ENCODE measurements around the gene TK1. TPM values are rescaled to one million over a fixed set of nuclear protein-coding genes. Genes with fewer than 3 reads are reported as not detected.
A peak's percentile ranks its signal among the peaks of the same experiment; 100 is the strongest.

TK1 gene
- total RNA-seq, 1 experiment from 2014 or later: 133 TPM

- POLR2A ChIA-PET (ENCODE audit: low non-redundant PET): no interaction called here
These were observed 23.3 kb upstream of the TK1 start for GRCh38 chr17:78210111-78210510.

DNA sequence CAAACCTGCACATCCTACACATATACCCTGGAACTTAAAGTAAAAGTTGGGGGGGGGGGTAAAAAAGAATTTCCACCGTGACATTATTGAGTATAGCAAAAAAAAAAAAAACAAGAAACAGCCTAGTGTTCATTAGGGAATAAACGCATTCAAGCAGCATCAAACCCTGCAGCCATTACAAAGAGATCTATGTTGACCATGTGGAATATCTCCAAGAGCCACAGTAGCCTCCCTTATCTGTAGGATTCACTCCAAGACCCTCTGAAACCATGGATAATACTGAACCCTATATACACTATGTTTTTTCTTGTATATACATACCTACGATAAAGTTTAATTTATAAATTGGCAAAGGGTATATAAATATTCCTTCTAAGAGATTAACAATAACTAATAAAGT is 21.6 kb upstream of the TK1 start:
- H3K9me3 ChIP-seq (ENCODE audit: low read depth, low read length, poor library complexity, severe bottlenecking): no peaks in the 10 kb centered on the region
- intact Hi-C loops (cut with micrococcal nuclease; ENCODE audit: unreplicated experiment): no loop called here
- BruUV-seq (replicated peaks): no TSS peak
- no peaks in the 10 kb centered on the region for H3K27me3 ChIP-seq (replicated peaks; ENCODE audit: insufficient read depth, low read depth, low read length, poor library complexity)
- H3K36me3 ChIP-seq (ENCODE audit: insufficient read depth, low read length, poor library complexity, severe bottlenecking): peaks cover 10% of the 10 kb centered on the region
- no peak overlapping the region for H3K27ac ChIP-seq (ENCODE audit: low read depth, low read length, poor library complexity, severe bottlenecking)
- no peak for DNase-seq (ENCODE audit: low spot score)
- TF ChIP-seq, protein P1, sequence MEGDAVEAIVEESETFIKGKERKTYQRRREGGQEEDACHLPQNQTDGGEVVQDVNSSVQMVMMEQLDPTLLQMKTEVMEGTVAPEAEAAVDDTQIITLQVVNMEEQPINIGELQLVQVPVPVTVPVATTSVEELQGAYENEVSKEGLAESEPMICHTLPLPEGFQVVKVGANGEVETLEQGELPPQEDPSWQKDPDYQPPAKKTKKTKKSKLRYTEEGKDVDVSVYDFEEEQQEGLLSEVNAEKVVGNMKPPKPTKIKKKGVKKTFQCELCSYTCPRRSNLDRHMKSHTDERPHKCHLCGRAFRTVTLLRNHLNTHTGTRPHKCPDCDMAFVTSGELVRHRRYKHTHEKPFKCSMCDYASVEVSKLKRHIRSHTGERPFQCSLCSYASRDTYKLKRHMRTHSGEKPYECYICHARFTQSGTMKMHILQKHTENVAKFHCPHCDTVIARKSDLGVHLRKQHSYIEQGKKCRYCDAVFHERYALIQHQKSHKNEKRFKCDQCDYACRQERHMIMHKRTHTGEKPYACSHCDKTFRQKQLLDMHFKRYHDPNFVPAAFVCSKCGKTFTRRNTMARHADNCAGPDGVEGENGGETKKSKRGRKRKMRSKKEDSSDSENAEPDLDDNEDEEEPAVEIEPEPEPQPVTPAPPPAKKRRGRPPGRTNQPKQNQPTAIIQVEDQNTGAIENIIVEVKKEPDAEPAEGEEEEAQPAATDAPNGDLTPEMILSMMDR (conservative IDR thresholded peaks at IDR 0.05; ENCODE audit: low read depth, low read length): no peak
- POLR2A ChIA-PET (ENCODE audit: low non-redundant PET): no interaction called here
- CTCF ChIA-PET: no interaction called here
- no peak overlapping the region for H3K4me3 ChIP-seq (ENCODE audit: low read depth, low read length, poor library complexity, severe bottlenecking)
- no peaks in the 10 kb centered on the region for H3K4me1 ChIP-seq (ENCODE audit: insufficient read depth, low read length, poor library complexity, severe bottlenecking)

More at GRCh38 chr17:78210111-78210510, 23.3 kb upstream of the TK1 start:
- DNase-seq (ENCODE audit: low spot score): no peak
- no peak overlapping the region for H3K27ac ChIP-seq (ENCODE audit: low read depth, low read length, poor library complexity, severe bottlenecking)
- BruUV-seq (replicated peaks): no TSS peak
- no peaks in the 10 kb centered on the region for H3K4me1 ChIP-seq (ENCODE audit: insufficient read depth, low read length, poor library complexity, severe bottlenecking)
- peaks cover 4% of the 10 kb centered on the region for H3K36me3 ChIP-seq (ENCODE audit: insufficient read depth, low read length, poor library complexity, severe bottlenecking)
- CTCF ChIA-PET: no interaction called here
- no peaks in the 10 kb centered on the region for H3K27me3 ChIP-seq (replicated peaks; ENCODE audit: insufficient read depth, low read depth, low read length, poor library complexity)
- no peaks in the 10 kb centered on the region for H3K9me3 ChIP-seq (ENCODE audit: low read depth, low read length, poor library complexity, severe bottlenecking)
- TF ChIP-seq, protein P1 (conservative IDR thresholded peaks at IDR 0.05; ENCODE audit: low read depth, low read length): no peak
- no peak for TF ChIP-seq EZH2 (IDR thresholded peaks at IDR 0.05; ENCODE audit: borderline replicate concordance, low read depth, low read length, poor library complexity, severe bottlenecking)
- no peak overlapping the region for H3K4me3 ChIP-seq (ENCODE audit: low read depth, low read length, poor library complexity, severe bottlenecking)
- intact Hi-C loops (cut with micrococcal nuclease; ENCODE audit: unreplicated experiment): no loop called here

DNA sequence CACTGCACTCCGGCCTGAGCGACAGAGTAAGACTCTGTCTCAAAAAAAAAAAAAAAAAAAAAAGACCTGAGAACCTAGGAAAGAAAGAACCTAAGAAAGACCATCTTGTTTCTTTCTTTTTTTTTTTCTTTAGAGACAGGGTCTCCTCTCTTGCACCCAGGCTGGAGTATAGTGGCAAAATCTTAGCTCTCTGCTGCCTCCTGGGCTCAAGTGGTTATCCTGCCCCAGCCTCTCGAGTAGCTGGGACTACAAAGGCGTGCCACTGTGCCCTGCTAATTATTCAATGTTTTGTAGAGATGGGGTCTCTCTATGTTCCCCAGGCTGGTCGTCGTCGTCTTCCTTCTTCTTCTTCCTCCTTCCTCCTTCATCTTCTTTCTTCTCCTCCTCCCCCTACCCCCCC is 19.4 kb upstream of the TK1 start:
- no TSS peak for BruUV-seq (replicated peaks)
- no peaks in the 10 kb centered on the region for H3K9me3 ChIP-seq (ENCODE audit: low read depth, low read length, poor library complexity, severe bottlenecking)
- no peak for DNase-seq (ENCODE audit: low spot score)
- H3K27ac ChIP-seq (ENCODE audit: low read depth, low read length, poor library complexity, severe bottlenecking): no peak overlapping the region
- POLR2A ChIA-PET (ENCODE audit: low non-redundant PET): interaction anchor here (0.7 kb wide), 1 partner anchor 15 kb away, joined by 5 read pairs; no protein-coding TSS in a partner anchor
- CTCF ChIA-PET: no interaction called here
- H3K4me3 ChIP-seq (ENCODE audit: low read depth, low read length, poor library complexity, severe bottlenecking): no peak overlapping the region
- intact Hi-C loops (cut with micrococcal nuclease; ENCODE audit: unreplicated experiment): no loop called here
- peaks cover 10% of the 10 kb centered on the region for H3K36me3 ChIP-seq (ENCODE audit: insufficient read depth, low read length, poor library complexity, severe bottlenecking)
- no peak for TF ChIP-seq EZH2 (IDR thresholded peaks at IDR 0.05; ENCODE audit: borderline replicate concordance, low read depth, low read length, poor library complexity, severe bottlenecking)
- TF ChIP-seq, protein P1 (conservative IDR thresholded peaks at IDR 0.05; ENCODE audit: low read depth, low read length): 0 out of 2 replicates have a peak, but pooled peaks have one; percentile 13
- no peaks in the 10 kb centered on the region for H3K27me3 ChIP-seq (replicated peaks; ENCODE audit: insufficient read depth, low read depth, low read length, poor library complexity)
- H3K4me1 ChIP-seq (ENCODE audit: insufficient read depth, low read length, poor library complexity, severe bottlenecking): no peaks in the 10 kb centered on the region

Measured in A673 (cell line).